Measurements from ENCODE around the gene PGC. TPM values are rescaled to one million over a fixed set of nuclear protein-coding genes. Genes with fewer than 3 reads are reported as not detected.

The PGC gene
- total and polyA plus RNA-seq, 7 donors, result 0.07 to 12.6 (median 9.2) TPM; not detected in 4

GRCh38 chr6:41721414-41721813, 25.8 kb downstream of the PGC start:
- H3K4me1 ChIP-seq, result peaks cover 0 to 67% (median 44%) of the 10 kb centered on the region in 4 donors
- intact Hi-C loops (cut with DNase I), result no loop called here
- no peak overlapping the region for H3K27ac ChIP-seq
- no peaks in the 10 kb centered on the region for H3K27me3 ChIP-seq
- no peaks in the 10 kb centered on the region for H3K9me3 ChIP-seq
- no peak for TF ChIP-seq CTCF (IDR thresholded peaks at IDR 0.05)
- no peak for TF ChIP-seq POLR2A (IDR thresholded peaks at IDR 0.05)
- TF ChIP-seq EP300 (IDR thresholded peaks at IDR 0.05), result no peak
- TF ChIP-seq POLR2AphosphoS5 (IDR thresholded peaks at IDR 0.05), result no peak
- DNase-seq, result no peak
- no peaks in the 10 kb centered on the region for H3K36me3 ChIP-seq
- WGBS, 2 donors, result 97 to 98% methylated on average over 3 of the region's 3 CpGs
- H3K4me3 ChIP-seq, result no peak overlapping the region

- TF ChIP-seq POLR2A (IDR thresholded peaks at IDR 0.05), result no peak
- TF ChIP-seq POLR2AphosphoS5 (IDR thresholded peaks at IDR 0.05), result no peak
- no peak for TF ChIP-seq CTCF (IDR thresholded peaks at IDR 0.05)
- no peak for TF ChIP-seq EP300 (IDR thresholded peaks at IDR 0.05)
- intact Hi-C loops (cut with DNase I), result no loop called here
- no peak for DNase-seq
- Histone ChIP-seq H3K36me3 (no peaks in the 10 kb centered on the region), H3K9me3 (no peaks in the 10 kb centered on the region), H3K27me3 (no peaks in the 10 kb centered on the region), H3K4me3 (no peak overlapping the region), H3K27ac (no peak overlapping the region), H3K4me1 (peaks cover 0 to 71% (median 50%) of the 10 kb centered on the region in 4 donors)
- 87 to 95% methylated on average over 2 of the region's 2 CpGs for WGBS, 2 donors
Observed at GRCh38 chr6:41720783-41721182, 26.4 kb downstream of the PGC start.

GRCh38 chr6:41720262-41720620, 27.0 kb downstream of the PGC start:
- intact Hi-C loops (cut with DNase I), result no loop called here
- Histone ChIP-seq H3K4me3 (no peak overlapping the region), H3K27me3 (no peaks in the 10 kb centered on the region), H3K4me1 (peaks cover 0 to 71% (median 49%) of the 10 kb centered on the region in 4 donors), H3K9me3 (no peaks in the 10 kb centered on the region), H3K36me3 (no peaks in the 10 kb centered on the region), H3K27ac (no peak overlapping the region)
- no peak for TF ChIP-seq POLR2AphosphoS5 (IDR thresholded peaks at IDR 0.05)
- TF ChIP-seq CTCF (IDR thresholded peaks at IDR 0.05), result no peak
- TF ChIP-seq POLR2A (IDR thresholded peaks at IDR 0.05), result no peak
- TF ChIP-seq EP300 (IDR thresholded peaks at IDR 0.05), result no peak
- no peak for DNase-seq
- 71 to 77% methylated on average over 3 of the region's 3 CpGs for WGBS, 2 donors

- Histone ChIP-seq H3K9me3 (no peaks in the 10 kb centered on the region), H3K4me1 (peaks cover 0 to 71% (median 45%) of the 10 kb centered on the region in 4 donors), H3K27me3 (no peaks in the 10 kb centered on the region), H3K4me3 (no peak overlapping the region), H3K36me3 (no peaks in the 10 kb centered on the region), H3K27ac (no peak overlapping the region)
- no peak for DNase-seq
- no peak for TF ChIP-seq EP300 (IDR thresholded peaks at IDR 0.05)
- TF ChIP-seq POLR2AphosphoS5 (IDR thresholded peaks at IDR 0.05), result no peak
- TF ChIP-seq CTCF (IDR thresholded peaks at IDR 0.05), result no peak
- TF ChIP-seq POLR2A (IDR thresholded peaks at IDR 0.05), result no peak
- intact Hi-C loops (cut with DNase I), result no loop called here
- WGBS, 2 donors, result 45 to 81% methylated on average over 7 of the region's 7 CpGs
Observed at GRCh38 chr6:41719436-41720261, 27.5 kb downstream of the PGC start.

All from sigmoid colon (tissue), 7 donors.